Stomach (tissue), 9 donors: ENCODE data around the gene KIFAP3. TPM values are rescaled to one million over a fixed set of nuclear protein-coding genes. Genes with fewer than 3 reads are reported as not detected.
"Not testable (repeated sequence)": the region's sequence is repeated elsewhere in the genome, so short reads cannot be mapped to it uniquely, and the experiment has no call there.

Experiments
- DNase-seq, 2 donors: peaks; one replicate each; pipeline versions ENCODE4 v3.0.0 to v3.0.0-alpha.2; 2013 to 2019
- H3K27ac ChIP-seq, 5 donors: fragments of 200-600 bp in 4 of 5; sonication (generic) in 4 of 5; one replicate each; pipeline ENCODE4 v1.5.1; 2013 to 2019; ENCODE audit warnings: mild to moderate bottlenecking in 1 of 5, moderate library complexity in 1 of 5
- H3K27me3 ChIP-seq, 3 donors: fragments of 200-600 bp; sonication (generic); one replicate each; pipeline ENCODE4 v1.5.1; 2017 to 2019; ENCODE audit warnings: mixed run types in 1 of 3
- H3K36me3 ChIP-seq, 4 donors: fragments of 200-600 bp; sonication (generic); 1 replicate in 3 of 4; 2 replicates in 1 of 4; pipeline ENCODE4 v1.5.1; 2016 to 2019
- H3K4me1 ChIP-seq, 4 donors: fragments of 200-600 bp; sonication (generic); one replicate each; pipeline ENCODE4 v1.5.1; 2016 to 2019
- H3K4me3 ChIP-seq, 4 donors: fragments of 200-600 bp; sonication (generic) in 3 of 4; one replicate each; pipeline ENCODE4 v1.5.1; 2016 to 2019; ENCODE audit warnings: mild to moderate bottlenecking in 1 of 4
- H3K9me3 ChIP-seq, 4 donors: fragments of 200-600 bp; sonication (generic); one replicate each; pipeline ENCODE4 v1.5.1; 2016 to 2019
- EP300 ChIP-seq: sonication (generic); formaldehyde crosslinking; IDR thresholded peaks from one replicate; pipeline ENCODE4 v1.6.1; 2017; ENCODE audit warnings: antibody characterized with exemption
- POLR2A ChIP-seq, 4 donors: fragments of 450-650 bp; IDR thresholded peaks; one replicate each; pipeline ENCODE4 v1.6.1; 2016; ENCODE audit warnings: antibody characterized with exemption in 4 of 4, control low read depth in 2 of 4, mild to moderate bottlenecking in 1 of 4, moderate library complexity in 1 of 4
- POLR2AphosphoS5 ChIP-seq, 3 donors: sonication (generic); formaldehyde crosslinking; IDR thresholded peaks; one replicate each; pipeline ENCODE4 v1.6.1; 2016; ENCODE audit warnings: antibody characterized with exemption in 3 of 3
- WGBS, 5 donors: extraction: QIAGEN DNeasy Blood & Tissue Kit in 3 of 5; methylation state at CpG; one replicate each; pipeline versions ENCODE4 v1.1.5 to v1.1.7; 2013 to 2018; 5-methylcytosine and 5-hydroxymethylcytosine counted together
- intact Hi-C: fragments of 100-400 bp; cut with DNase I; formaldehyde crosslinking; loops from one replicate; pipeline ENCODE4 v1.15.1; 2023; ENCODE audit warnings: low total_unique reads
- polyA plus RNA-seq, 3 donors: library from polyadenylated mRNA; stranded (reverse); fragments of 200-250 nt; gene quantifications; one replicate each; pipeline ENCODE4 v1.2.3, GENCODE V29; 2013
- total RNA-seq, 5 donors: library from RNA; depleted of rRNA; stranded (reverse); fragments of >200 nt; gene quantifications; one replicate each; pipeline versions ENCODE4 v1.1.0 to v1.2.3, GENCODE V29; 2014 to 2016
- TF ChIP-seq, protein P1 (sequence below), 7 experiments: fragments of 450-650 bp in 4 of 7; fragments of 200-600 bp in 3 of 7; sonication (generic) in 3 of 7; IDR thresholded peaks; one replicate each; pipeline ENCODE4 v1.5.1; 2016 to 2019; ENCODE audit warnings: antibody characterized with exemption in 7 of 7, control low read depth in 2 of 7, mild to moderate bottlenecking in 1 of 7
- donor health status: healthy with polysubstance abuse.
- donor health status: Bipolar disorder and iron deficiency.
- donor health status: healthy.

KIFAP3 gene
- total and polyA plus RNA-seq, 8 donors = 6.3 to 40.9 (median 11.1) TPM

DNA sequence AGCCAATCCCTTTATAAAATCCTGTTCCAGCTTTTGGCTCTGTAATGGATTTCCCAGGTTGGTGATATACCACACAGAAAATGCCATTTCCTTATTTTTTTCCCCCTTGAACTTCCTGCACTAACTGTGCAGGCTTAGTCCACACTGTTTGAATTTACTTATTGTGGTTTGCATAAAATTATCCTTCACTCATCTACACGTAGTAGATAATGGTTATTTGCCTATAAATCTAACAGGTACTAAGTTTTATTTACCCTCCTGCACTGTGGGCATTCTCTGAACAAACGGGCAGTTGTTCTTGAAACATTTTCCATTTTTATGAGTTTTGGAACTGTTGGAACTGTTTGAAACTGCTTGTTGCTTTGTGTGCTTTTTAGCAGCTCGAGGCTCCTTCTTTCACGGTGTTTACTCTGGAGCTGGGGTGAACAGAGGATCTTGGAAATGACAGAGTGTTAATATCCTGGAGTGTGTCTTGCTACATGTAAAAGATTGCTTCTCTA is 23.0 kb upstream of the KIFAP3 start:
- TF ChIP-seq, protein P1, sequence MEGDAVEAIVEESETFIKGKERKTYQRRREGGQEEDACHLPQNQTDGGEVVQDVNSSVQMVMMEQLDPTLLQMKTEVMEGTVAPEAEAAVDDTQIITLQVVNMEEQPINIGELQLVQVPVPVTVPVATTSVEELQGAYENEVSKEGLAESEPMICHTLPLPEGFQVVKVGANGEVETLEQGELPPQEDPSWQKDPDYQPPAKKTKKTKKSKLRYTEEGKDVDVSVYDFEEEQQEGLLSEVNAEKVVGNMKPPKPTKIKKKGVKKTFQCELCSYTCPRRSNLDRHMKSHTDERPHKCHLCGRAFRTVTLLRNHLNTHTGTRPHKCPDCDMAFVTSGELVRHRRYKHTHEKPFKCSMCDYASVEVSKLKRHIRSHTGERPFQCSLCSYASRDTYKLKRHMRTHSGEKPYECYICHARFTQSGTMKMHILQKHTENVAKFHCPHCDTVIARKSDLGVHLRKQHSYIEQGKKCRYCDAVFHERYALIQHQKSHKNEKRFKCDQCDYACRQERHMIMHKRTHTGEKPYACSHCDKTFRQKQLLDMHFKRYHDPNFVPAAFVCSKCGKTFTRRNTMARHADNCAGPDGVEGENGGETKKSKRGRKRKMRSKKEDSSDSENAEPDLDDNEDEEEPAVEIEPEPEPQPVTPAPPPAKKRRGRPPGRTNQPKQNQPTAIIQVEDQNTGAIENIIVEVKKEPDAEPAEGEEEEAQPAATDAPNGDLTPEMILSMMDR (IDR thresholded peaks at IDR 0.05) = no peak
- TF ChIP-seq POLR2AphosphoS5 (IDR thresholded peaks at IDR 0.05) (no peak), POLR2A (IDR thresholded peaks at IDR 0.05) (no peak), EP300 (no peak)
- intact Hi-C loops = no loop called here
- Histone ChIP-seq H3K4me3 (no peak overlapping the region), H3K4me1 (peaks cover 0 to 8% (median 0%) of the 10 kb centered on the region in 4 donors), H3K27ac (no peak overlapping the region), H3K27me3 (no peaks in the 10 kb centered on the region), H3K9me3 (no peaks in the 10 kb centered on the region), H3K36me3 (no peaks in the 10 kb centered on the region)
- 2 to 9% (median 7%) methylated on average over 4 of the region's 4 CpGs for WGBS, 5 donors
- no peak for DNase-seq

DNA sequence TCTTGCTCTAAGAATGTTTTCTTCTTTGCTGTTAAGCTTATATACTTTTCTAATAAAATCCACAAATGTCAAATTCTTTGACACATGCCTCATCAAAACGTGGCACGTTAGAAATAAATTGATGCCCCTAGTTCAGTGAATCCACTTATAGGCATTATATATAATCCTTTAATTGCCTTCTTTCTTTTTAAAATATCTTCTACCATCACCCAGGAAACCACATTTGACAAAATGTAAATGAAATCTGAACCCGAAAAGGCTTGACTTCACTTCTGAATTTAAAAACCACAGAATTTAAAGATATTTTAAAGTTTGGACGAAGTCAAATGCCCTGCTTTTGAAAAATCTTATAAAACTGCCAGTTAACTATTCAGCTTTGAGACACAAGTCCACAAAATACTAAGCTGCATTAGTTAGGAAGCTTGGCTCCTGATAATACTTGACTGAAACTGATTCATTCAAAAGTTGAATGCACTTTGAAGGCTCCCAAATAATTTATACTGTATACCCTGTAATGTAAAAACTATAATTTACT is 22.4 kb upstream of the KIFAP3 start:
- Histone ChIP-seq H3K4me3 (no peak overlapping the region), H3K27me3 (no peaks in the 10 kb centered on the region), H3K9me3 (no peaks in the 10 kb centered on the region), H3K4me1 (peaks cover 0 to 8% (median 0%) of the 10 kb centered on the region in 4 donors), H3K36me3 (no peaks in the 10 kb centered on the region), H3K27ac (no peak overlapping the region)
- intact Hi-C loops = no loop called here
- no peak for DNase-seq
- TF ChIP-seq, protein P1 (IDR thresholded peaks at IDR 0.05) = no peak
- TF ChIP-seq POLR2AphosphoS5 (IDR thresholded peaks at IDR 0.05) (no peak), POLR2A (IDR thresholded peaks at IDR 0.05) (no peak), EP300 (no peak)
- 47 to 56% (median 51%) methylated on average over 4 of the region's 4 CpGs for WGBS, 5 donors

GRCh38 chr1:170095976-170096748 is 21.7 kb upstream of the KIFAP3 start:
- no peaks in the 10 kb centered on the region for H3K36me3 ChIP-seq
- DNase-seq = no peak
- intact Hi-C loops = no loop called here
- H3K27ac ChIP-seq = no peak overlapping the region
- no peak for TF ChIP-seq EP300
- TF ChIP-seq, protein P1 (IDR thresholded peaks at IDR 0.05) = no peak
- no peak for TF ChIP-seq POLR2AphosphoS5 (IDR thresholded peaks at IDR 0.05)
- no peak for TF ChIP-seq POLR2A (IDR thresholded peaks at IDR 0.05)
- no peak overlapping the region for H3K4me3 ChIP-seq
- H3K4me1 ChIP-seq = peaks cover 0 to 8% (median 0%) of the 10 kb centered on the region in 4 donors
- no peaks in the 10 kb centered on the region for H3K9me3 ChIP-seq
- H3K27me3 ChIP-seq = no peaks in the 10 kb centered on the region

DNA sequence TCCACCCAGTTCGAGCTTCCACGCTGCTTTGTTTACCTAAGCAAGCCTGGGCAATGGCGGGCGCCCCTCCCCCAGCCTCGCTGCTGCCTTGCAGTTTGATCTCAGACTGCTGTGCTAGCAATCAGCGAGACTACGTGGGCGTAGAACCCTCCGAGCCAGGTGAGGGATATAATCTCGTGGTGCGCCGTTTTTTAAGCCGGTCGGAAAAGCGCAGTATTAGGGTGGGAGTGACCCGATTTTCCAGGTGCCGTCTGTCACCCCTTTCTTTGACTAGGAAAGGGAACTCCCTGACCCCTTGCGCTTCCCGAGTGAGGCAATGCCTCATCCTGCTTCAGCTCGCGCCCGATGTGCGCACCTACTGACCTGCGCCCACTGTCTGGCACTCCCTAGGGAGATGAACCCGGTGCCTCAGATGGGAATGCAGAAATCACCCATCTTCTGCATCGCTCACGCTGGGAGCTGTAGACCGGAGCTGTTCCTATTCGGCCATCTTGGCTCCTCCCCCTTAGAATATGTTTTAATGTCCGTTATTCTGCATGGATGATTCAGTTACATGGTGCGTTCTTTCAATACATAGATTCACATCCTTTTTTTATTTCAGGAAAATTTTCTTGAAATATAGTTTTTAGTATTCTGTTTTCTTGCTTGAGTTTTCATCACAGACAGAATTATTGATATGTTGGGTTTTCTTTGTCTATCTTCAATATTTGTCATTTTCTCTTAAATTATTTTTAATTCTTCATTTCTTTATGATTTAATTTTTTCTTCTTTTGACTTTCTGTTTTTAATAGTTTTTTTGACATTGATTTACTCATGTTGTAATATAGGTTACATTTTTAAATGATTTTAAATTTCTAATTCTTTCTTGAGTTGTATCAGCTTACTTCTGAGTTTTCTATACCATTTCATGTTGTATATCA is 20.5 kb upstream of the KIFAP3 start:
- WGBS, 5 donors = 76 to 87% (median 82%) methylated on average over 26 to 31 of the region's 31 CpGs
- H3K9me3 ChIP-seq, H3K27me3 ChIP-seq, DNase-seq, H3K4me3 ChIP-seq, intact Hi-C loops, H3K36me3 ChIP-seq, H3K27ac ChIP-seq, H3K4me1 ChIP-seq: not testable (repeated sequence)
